Measurements from ENCODE around the gene SPAST. TPM values are rescaled to one million over a fixed set of nuclear protein-coding genes. Genes with fewer than 3 reads are reported as not detected.
"Not testable (repeated sequence)": the region's sequence is repeated elsewhere in the genome, so short reads cannot be mapped to it uniquely, and the experiment has no call there.

The SPAST gene
- total RNA-seq, 2 donors from 2014 or later, result 8.5 to 13.6 TPM

DNA sequence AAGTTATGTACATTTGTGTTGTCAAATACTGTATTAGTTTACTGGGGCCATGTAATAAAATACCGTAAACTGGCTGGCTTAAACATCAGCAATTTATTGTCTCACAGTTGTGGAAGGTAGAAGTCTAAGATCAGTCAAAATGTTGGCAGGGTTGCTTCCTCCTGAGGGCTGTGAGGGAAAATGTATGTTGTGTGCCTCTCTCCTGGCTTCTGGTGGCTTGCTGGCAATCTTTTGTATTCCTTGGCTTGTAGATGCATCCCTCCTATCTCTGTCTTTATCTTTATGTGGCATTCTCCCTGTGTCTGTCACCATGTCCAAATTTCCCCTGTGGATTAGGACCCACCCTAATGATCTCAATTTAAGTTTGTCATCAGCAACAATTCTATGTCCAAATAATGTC, 65.3 kb downstream of the SPAST start:
- Histone ChIP-seq H3K4me1 (ENCODE audit: control insufficient read depth in 1 of 2, low read depth in 2 of 2) (no peaks in the 10 kb centered on the region), H3K9me3 (no peaks in the 10 kb centered on the region), H3K27ac (no peak overlapping the region), H3K36me3 (peaks cover 15% of the 10 kb centered on the region), H3K27me3 (replicated peaks; ENCODE audit: insufficient read depth) (no peaks in the 10 kb centered on the region), H3K4me3 (no peak overlapping the region)
- no peak for DNase-seq (ENCODE audit: low spot score)
- ATAC-seq (ENCODE audit: insufficient number of reproducible peaks, low FRiP score, low read depth), result no peak
- TF ChIP-seq, protein P1, sequence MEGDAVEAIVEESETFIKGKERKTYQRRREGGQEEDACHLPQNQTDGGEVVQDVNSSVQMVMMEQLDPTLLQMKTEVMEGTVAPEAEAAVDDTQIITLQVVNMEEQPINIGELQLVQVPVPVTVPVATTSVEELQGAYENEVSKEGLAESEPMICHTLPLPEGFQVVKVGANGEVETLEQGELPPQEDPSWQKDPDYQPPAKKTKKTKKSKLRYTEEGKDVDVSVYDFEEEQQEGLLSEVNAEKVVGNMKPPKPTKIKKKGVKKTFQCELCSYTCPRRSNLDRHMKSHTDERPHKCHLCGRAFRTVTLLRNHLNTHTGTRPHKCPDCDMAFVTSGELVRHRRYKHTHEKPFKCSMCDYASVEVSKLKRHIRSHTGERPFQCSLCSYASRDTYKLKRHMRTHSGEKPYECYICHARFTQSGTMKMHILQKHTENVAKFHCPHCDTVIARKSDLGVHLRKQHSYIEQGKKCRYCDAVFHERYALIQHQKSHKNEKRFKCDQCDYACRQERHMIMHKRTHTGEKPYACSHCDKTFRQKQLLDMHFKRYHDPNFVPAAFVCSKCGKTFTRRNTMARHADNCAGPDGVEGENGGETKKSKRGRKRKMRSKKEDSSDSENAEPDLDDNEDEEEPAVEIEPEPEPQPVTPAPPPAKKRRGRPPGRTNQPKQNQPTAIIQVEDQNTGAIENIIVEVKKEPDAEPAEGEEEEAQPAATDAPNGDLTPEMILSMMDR (IDR thresholded peaks at IDR 0.05), result no peak

DNA sequence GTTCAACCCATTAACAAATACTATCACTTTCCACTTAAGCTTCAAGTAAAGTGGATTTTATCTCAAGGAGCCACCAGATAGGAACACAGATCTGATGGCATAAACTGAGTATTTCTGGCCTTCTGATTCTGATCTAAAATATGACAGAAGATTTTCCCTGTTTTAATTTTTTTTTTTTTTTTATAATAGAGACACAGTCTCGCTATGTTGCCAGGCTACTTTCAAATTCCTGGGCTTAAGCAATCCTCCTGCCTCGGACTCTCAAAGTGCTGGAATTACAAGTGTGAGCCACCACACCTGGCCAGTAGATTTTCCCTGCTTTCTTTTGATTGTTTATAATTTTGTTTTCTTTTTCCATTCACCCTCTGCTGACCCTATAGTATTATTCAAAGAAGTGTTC, 65.7 kb downstream of the SPAST start:
- Histone ChIP-seq H3K27me3 (replicated peaks; ENCODE audit: insufficient read depth) (no peaks in the 10 kb centered on the region), H3K4me1 (ENCODE audit: control insufficient read depth in 1 of 2, low read depth in 2 of 2) (no peaks in the 10 kb centered on the region), H3K36me3 (peaks cover 15% of the 10 kb centered on the region), H3K9me3 (no peaks in the 10 kb centered on the region), H3K27ac (no peak overlapping the region), H3K4me3 (no peak overlapping the region)
- DNase-seq (ENCODE audit: low spot score) (no peak), ATAC-seq (ENCODE audit: insufficient number of reproducible peaks, low FRiP score, low read depth) (no peak)
- TF ChIP-seq, protein P1 (IDR thresholded peaks at IDR 0.05), result no peak

DNA sequence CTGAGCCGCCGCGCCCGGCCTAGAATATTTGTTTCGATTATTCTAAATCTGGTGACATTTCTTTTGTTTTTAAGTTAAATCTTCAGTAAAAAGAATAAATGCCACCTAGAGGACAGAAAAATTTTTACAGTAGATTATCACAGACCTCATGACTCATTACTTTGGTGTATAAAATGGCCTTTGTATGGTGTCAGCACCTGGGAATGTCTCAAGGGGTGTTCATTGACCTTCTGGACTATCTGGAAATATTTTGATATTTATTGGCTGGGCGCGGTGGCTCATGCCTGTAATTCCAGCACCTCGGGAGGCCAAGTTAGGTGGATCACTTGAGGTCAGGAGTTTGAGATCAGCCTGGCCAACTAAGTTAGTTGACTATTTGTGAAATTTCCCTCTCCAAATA, 72.1 kb downstream of the SPAST start:
- Histone ChIP-seq H3K9me3 (no peaks in the 10 kb centered on the region), H3K36me3 (peaks cover 4% of the 10 kb centered on the region), H3K4me3 (no peak overlapping the region), H3K27ac (no peak overlapping the region), H3K27me3 (replicated peaks; ENCODE audit: insufficient read depth) (no peaks in the 10 kb centered on the region), H3K4me1 (ENCODE audit: control insufficient read depth in 1 of 2, low read depth in 2 of 2) (no peaks in the 10 kb centered on the region)
- ATAC-seq (ENCODE audit: insufficient number of reproducible peaks, low FRiP score, low read depth) (no peak), DNase-seq (ENCODE audit: low spot score) (no peak)
- TF ChIP-seq, protein P1 (IDR thresholded peaks at IDR 0.05), result no peak

DNA sequence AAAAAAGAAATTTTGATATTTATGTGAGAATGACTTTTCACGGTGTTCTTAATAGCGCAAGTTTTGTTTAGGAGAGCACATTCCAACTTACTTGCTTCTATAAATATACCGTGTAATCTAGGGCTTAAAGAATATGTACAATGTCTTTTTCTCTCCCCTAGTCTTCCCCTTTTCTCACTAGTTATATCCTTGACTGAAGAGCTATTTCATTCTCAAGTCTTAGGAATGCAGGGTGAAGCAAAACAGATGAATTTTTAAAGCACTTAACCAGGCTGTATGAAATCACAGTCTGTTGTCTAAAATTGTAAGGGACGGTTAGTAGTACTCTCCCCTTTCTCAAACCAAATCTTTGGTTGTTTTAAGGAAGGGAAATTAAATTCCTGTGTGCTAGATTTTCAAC, 72.7 kb downstream of the SPAST start:
- H3K36me3 ChIP-seq, result peaks cover 3% of the 10 kb centered on the region
- no peaks in the 10 kb centered on the region for H3K27me3 ChIP-seq (replicated peaks; ENCODE audit: insufficient read depth)
- no peak overlapping the region for H3K27ac ChIP-seq
- H3K9me3 ChIP-seq, result no peaks in the 10 kb centered on the region
- DNase-seq (ENCODE audit: low spot score) (no peak), ATAC-seq (ENCODE audit: insufficient number of reproducible peaks, low FRiP score, low read depth) (no peak)
- H3K4me1 ChIP-seq (ENCODE audit: control insufficient read depth in 1 of 2, low read depth in 2 of 2), result no peaks in the 10 kb centered on the region
- no peak overlapping the region for H3K4me3 ChIP-seq
- TF ChIP-seq, protein P1 (IDR thresholded peaks at IDR 0.05), result no peak

DNA sequence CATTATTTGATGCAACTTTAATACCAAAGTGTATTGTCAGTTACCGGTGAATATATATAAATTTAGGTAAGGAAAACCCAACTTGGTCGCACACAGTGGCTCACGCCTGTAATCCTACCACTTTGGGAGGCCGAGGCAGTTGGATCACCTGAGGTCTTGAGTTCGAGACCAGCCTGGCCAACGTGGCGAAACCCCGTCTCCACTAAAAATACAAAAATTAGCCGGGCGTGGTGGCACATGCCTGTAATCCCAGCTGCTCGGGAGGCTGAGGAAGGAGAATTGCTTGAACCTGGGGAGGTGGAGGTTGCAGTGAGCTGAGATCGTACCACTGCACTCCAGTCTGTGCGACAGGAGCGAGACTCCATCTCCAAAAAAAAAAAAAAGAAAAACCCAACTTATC, 88.2 kb downstream of the SPAST start:
- not testable (repeated sequence) for H3K9me3 ChIP-seq; H3K36me3 ChIP-seq; ATAC-seq (ENCODE audit: insufficient number of reproducible peaks, low FRiP score, low read depth); H3K27ac ChIP-seq; H3K4me3 ChIP-seq; DNase-seq (ENCODE audit: low spot score); H3K4me1 ChIP-seq (ENCODE audit: control insufficient read depth in 1 of 2, low read depth in 2 of 2); H3K27me3 ChIP-seq (replicated peaks; ENCODE audit: insufficient read depth)

DNA sequence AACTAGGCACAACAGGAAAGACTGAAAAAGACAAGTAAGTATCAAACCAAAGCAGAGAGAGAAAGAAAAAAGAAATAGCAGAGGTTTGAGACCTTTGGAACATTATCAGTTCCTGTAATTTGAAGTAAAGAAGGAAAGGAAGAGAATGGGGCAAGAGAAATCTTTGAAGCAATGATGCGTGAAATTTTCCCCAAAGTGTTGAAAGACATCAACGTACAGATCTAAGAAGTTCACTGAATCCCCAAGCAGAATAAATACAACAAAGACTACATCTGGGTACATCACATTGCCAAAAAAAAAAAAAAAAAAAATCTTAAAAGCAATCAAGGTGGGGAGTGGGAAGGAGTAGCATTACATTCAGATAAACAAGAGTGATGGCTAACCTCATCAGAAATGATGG, 96.3 kb downstream of the SPAST start:
- H3K4me3 ChIP-seq, result no peak overlapping the region
- no peak for DNase-seq (ENCODE audit: low spot score)
- peaks cover 0 to 1% of the 10 kb centered on the region in 2 donors for H3K4me1 ChIP-seq (ENCODE audit: control insufficient read depth in 1 of 2, low read depth in 2 of 2)
- H3K9me3 ChIP-seq, result no peaks in the 10 kb centered on the region
- no peak for ATAC-seq (ENCODE audit: insufficient number of reproducible peaks, low FRiP score, low read depth)
- no peaks in the 10 kb centered on the region for H3K36me3 ChIP-seq
- no peaks in the 10 kb centered on the region for H3K27me3 ChIP-seq (replicated peaks; ENCODE audit: insufficient read depth)
- TF ChIP-seq, protein P1 (IDR thresholded peaks at IDR 0.05), result no peak
- H3K27ac ChIP-seq, result no peak overlapping the region
